GM23338 (cell line): ENCODE data around the gene CAPNS2. TPM values are rescaled to one million over a fixed set of nuclear protein-coding genes. Genes with fewer than 3 reads are reported as not detected.

Experiments
- ATAC-seq: fragments of 200-7000 bp; cut with Tn5 transposase; 3 replicates; pipeline ENCODE4 v1.9.1; 2020
- DNase-seq: peaks from one replicate; pipeline ENCODE4 v3.0.0-alpha.2; 2015; ENCODE audit warnings: low spot score
- H2AFZ ChIP-seq: fragments of 200-600 bp; sonication (generic); 2 replicates; pipeline ENCODE4 v1.8.0; 2016; ENCODE audit warnings: antibody characterized with exemption, mild to moderate bottlenecking, moderate library complexity
- H3F3A ChIP-seq: fragments of 200-600 bp; sonication (generic); replicated peaks from 2 replicates; pipeline ENCODE4 v1.8.0; 2017; ENCODE audit warnings: antibody characterized with exemption, mixed run types, low read depth
- H3K27ac ChIP-seq: fragments of 200-600 bp; sonication (generic); 2 replicates; pipeline ENCODE4 v1.6.1; 2016; ENCODE audit warnings: low read depth
- H3K27me3 ChIP-seq: fragments of 200-600 bp; sonication (generic); 2 replicates; pipeline ENCODE4 v1.8.0; 2016; ENCODE audit warnings: mild to moderate bottlenecking, mixed run types, moderate library complexity; ENCODE audit not compliant: insufficient read depth
- H3K36me3 ChIP-seq: fragments of 200-600 bp; sonication (generic); 2 replicates; pipeline ENCODE4 v1.8.0; 2016; ENCODE audit warnings: mild to moderate bottlenecking; ENCODE audit not compliant: insufficient read depth
- H3K4me1 ChIP-seq: fragments of 200-600 bp; sonication (generic); 2 replicates; pipeline ENCODE4 v1.8.0; 2016; ENCODE audit warnings: mild to moderate bottlenecking, moderate library complexity; ENCODE audit not compliant: insufficient read depth
- H3K4me2 ChIP-seq: fragments of 200-600 bp; sonication (generic); 2 replicates; pipeline ENCODE4 v1.7.1; 2017; ENCODE audit warnings: mixed run types
- H3K4me3 ChIP-seq: fragments of 200-600 bp; sonication (generic); 2 replicates; pipeline ENCODE4 v1.6.1; 2016; ENCODE audit warnings: mixed run types
- H3K79me2 ChIP-seq: fragments of 200-600 bp; sonication (generic); replicated peaks from 2 replicates; pipeline ENCODE4 v1.8.0; 2017; ENCODE audit warnings: mild to moderate bottlenecking; ENCODE audit not compliant: insufficient read depth
- H3K9me2 ChIP-seq: fragments of 200-600 bp; sonication (generic); 2 replicates; pipeline ENCODE4 v1.8.0; 2017; ENCODE audit not compliant: insufficient read depth
- H4K20me1 ChIP-seq: fragments of 200-600 bp; sonication (generic); replicated peaks from 2 replicates; pipeline ENCODE4 v1.8.0; 2017; ENCODE audit warnings: mild to moderate bottlenecking; ENCODE audit not compliant: insufficient read depth
- H3K27ac Mint-ChIP-seq: 2 replicates; pipeline ENCODE4 v1.8.0; 2020; ENCODE audit warnings: inconsistent platforms, mild to moderate bottlenecking, moderate library complexity, mixed read lengths
- H3K27me3 Mint-ChIP-seq: 3 replicates; pipeline ENCODE4 v1.8.0; 2022; ENCODE audit warnings: low read depth, mild to moderate bottlenecking, moderate library complexity, mixed read lengths, inconsistent platforms; ENCODE audit not compliant: insufficient read depth, poor library complexity
- H3K36me3 Mint-ChIP-seq: 3 replicates; pipeline ENCODE4 v1.8.0; 2021; ENCODE audit warnings: low read depth, mild to moderate bottlenecking, inconsistent platforms, moderate library complexity, mixed read lengths
- H3K4me1 Mint-ChIP-seq: 3 replicates; pipeline ENCODE4 v1.8.0; 2020; ENCODE audit warnings: mild to moderate bottlenecking, inconsistent platforms, mixed read lengths
- H3K4me3 Mint-ChIP-seq: 3 replicates; pipeline ENCODE4 v1.8.0; 2021; ENCODE audit warnings: moderate library complexity, mild to moderate bottlenecking, inconsistent platforms, mixed read lengths
- H3K9me3 Mint-ChIP-seq: 3 replicates; pipeline ENCODE4 v1.8.0; 2020; ENCODE audit warnings: moderate library complexity, mild to moderate bottlenecking, inconsistent platforms, mixed read lengths
- CREB1 ChIP-seq: fragments of 250-450 bp; sonication (Bioruptor Pico); IDR thresholded peaks from 2 replicates; pipeline ENCODE4 v1.5.0; 2020; ENCODE audit warnings: low read depth, mild to moderate bottlenecking, moderate library complexity
- CTCF ChIP-seq, 2 experiments: fragments of 200-600 bp in 1 of 2; sonication (generic) in 1 of 2; conservative IDR thresholded peaks; 2 replicates each; pipeline versions ENCODE4 v1.5.1 to v1.6.1; 2016 to 2017; ENCODE audit warnings: antibody characterized with exemption in 2 of 2, low read depth in 2 of 2, mild to moderate bottlenecking in 2 of 2, moderate library complexity in 1 of 2
- ETS1 ChIP-seq: IDR thresholded peaks from 2 replicates; pipeline ENCODE4 v1.6.1; 2016; ENCODE audit warnings: antibody characterized with exemption
- EZH2 ChIP-seq: fragments of 200-600 bp; sonication (generic); IDR thresholded peaks from one replicate; pipeline ENCODE4 v1.8.0; 2017; ENCODE audit warnings: antibody characterized with exemption, mild to moderate bottlenecking, low read depth; ENCODE audit not compliant: unreplicated experiment
- EZH2phosphoT487 ChIP-seq: fragments of 200-600 bp; sonication (generic); IDR thresholded peaks from one replicate; pipeline ENCODE4 v1.8.1; 2018; ENCODE audit warnings: antibody characterized with exemption; ENCODE audit not compliant: unreplicated experiment
- JUNB ChIP-seq: IDR thresholded peaks from one replicate; pipeline ENCODE4 v1.6.1; 2016; ENCODE audit warnings: antibody characterized with exemption; ENCODE audit not compliant: unreplicated experiment
- NANOG ChIP-seq: IDR thresholded peaks from 2 replicates; pipeline ENCODE4 v1.6.1; 2016; ENCODE audit warnings: antibody characterized with exemption, borderline replicate concordance
- POLR2AphosphoS5 ChIP-seq: IDR thresholded peaks from 2 replicates; pipeline ENCODE4 v1.6.1; 2016; ENCODE audit warnings: antibody characterized with exemption, low read depth
- STAT1 ChIP-seq: IDR thresholded peaks from one replicate; pipeline ENCODE4 v1.6.1; 2016; ENCODE audit warnings: antibody characterized with exemption; ENCODE audit not compliant: unreplicated experiment
- ZNF114 ChIP-seq: fragments of 250-450 bp; sonication (Bioruptor Pico); IDR thresholded peaks from 2 replicates; pipeline ENCODE4 v1.5.0; 2020; ENCODE audit warnings: mild to moderate bottlenecking, moderate library complexity
- ZNF331 ChIP-seq: fragments of 250-450 bp; sonication (Bioruptor Pico); IDR thresholded peaks from 2 replicates; pipeline ENCODE4 v1.5.0; 2020; ENCODE audit warnings: low read depth, mild to moderate bottlenecking, moderate library complexity
- ZNF462 ChIP-seq: fragments of 250-450 bp; sonication (Bioruptor Pico); IDR thresholded peaks from 2 replicates; pipeline ENCODE4 v1.5.0; 2020; ENCODE audit warnings: mild to moderate bottlenecking, moderate library complexity
- polyA plus RNA-seq: library from polyadenylated mRNA; unstranded; fragments of >200 nt; fragmentation: Nextera tagmentation; extraction: Ambion mirVana; gene quantifications from 2 replicates; pipeline ENCODE4 v1.2.1, GENCODE V29; 2016
- total RNA-seq: library from RNA; depleted of rRNA; stranded (reverse); fragments of >200 nt; shearing (Covaris generic); gene quantifications from 2 replicates; pipeline ENCODE4 v1.2.3, GENCODE V29; 2014
- TF ChIP-seq, protein P1 (sequence below): IDR thresholded peaks from one replicate; pipeline ENCODE4 v1.6.1; 2018; ENCODE audit warnings: antibody characterized with exemption; ENCODE audit not compliant: unreplicated experiment

CAPNS2 gene
- total and polyA plus RNA-seq, 2 experiments from 2014 or later, result 0.83 TPM; not detected in 1

DNA sequence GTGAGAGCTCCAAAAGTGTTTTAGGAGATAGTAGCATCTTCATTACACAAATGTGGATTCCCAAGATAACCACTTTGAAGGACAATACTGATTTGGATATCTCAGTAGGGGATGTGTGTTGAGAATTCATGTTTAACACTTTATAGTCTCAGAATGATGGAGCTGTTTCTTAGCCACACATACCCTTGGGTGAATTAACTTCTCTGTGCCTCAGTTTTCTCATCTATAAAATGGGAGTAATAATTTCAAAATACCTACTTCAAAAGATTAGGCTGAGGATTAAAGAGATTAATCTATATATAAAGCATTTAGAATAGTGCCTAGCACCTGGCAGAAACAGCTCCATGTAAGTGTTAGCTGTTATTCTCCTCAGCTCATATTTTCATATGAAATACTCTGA, 38.6 kb upstream of the CAPNS2 start:
- Mint-ChIP-seq H3K36me3 (no peaks in the 10 kb centered on the region), H3K27me3 (no peaks in the 10 kb centered on the region), H3K9me3 (no peaks in the 10 kb centered on the region), H3K4me3 (no peak overlapping the region), H3K27ac (no peak overlapping the region), H3K4me1 (peaks cover 8% of the 10 kb centered on the region)
- Histone ChIP-seq H3K4me1 (no peaks in the 10 kb centered on the region), H3K9me2 (no peaks in the 10 kb centered on the region), H3K27ac (no peak overlapping the region), H4K20me1 (no peaks in the 10 kb centered on the region), H3K79me2 (no peaks in the 10 kb centered on the region), H3K4me3 (no peak overlapping the region), H2AFZ (no peak overlapping the region), H3K27me3 (no peaks in the 10 kb centered on the region), H3K36me3 (no peaks in the 10 kb centered on the region), H3K4me2 (no peak overlapping the region), H3F3A (no peaks in the 10 kb centered on the region)
- ATAC-seq, result no peak
- TF ChIP-seq CREB1 (CRISPR knock-in tag) (no peak), NANOG (no peak), ZNF114 (CRISPR knock-in tag) (no peak), ZNF462 (CRISPR knock-in tag) (no peak), ETS1 (no peak), JUNB (no peak), EZH2 (no peak), EZH2phosphoT487 (no peak), CTCF (conservative IDR thresholded peaks at IDR 0.05; ENCODE audit: low read depth in 2 of 2) (no peak), POLR2AphosphoS5 (no peak), ZNF331 (no peak), STAT1 (no peak)
- TF ChIP-seq, protein P1, sequence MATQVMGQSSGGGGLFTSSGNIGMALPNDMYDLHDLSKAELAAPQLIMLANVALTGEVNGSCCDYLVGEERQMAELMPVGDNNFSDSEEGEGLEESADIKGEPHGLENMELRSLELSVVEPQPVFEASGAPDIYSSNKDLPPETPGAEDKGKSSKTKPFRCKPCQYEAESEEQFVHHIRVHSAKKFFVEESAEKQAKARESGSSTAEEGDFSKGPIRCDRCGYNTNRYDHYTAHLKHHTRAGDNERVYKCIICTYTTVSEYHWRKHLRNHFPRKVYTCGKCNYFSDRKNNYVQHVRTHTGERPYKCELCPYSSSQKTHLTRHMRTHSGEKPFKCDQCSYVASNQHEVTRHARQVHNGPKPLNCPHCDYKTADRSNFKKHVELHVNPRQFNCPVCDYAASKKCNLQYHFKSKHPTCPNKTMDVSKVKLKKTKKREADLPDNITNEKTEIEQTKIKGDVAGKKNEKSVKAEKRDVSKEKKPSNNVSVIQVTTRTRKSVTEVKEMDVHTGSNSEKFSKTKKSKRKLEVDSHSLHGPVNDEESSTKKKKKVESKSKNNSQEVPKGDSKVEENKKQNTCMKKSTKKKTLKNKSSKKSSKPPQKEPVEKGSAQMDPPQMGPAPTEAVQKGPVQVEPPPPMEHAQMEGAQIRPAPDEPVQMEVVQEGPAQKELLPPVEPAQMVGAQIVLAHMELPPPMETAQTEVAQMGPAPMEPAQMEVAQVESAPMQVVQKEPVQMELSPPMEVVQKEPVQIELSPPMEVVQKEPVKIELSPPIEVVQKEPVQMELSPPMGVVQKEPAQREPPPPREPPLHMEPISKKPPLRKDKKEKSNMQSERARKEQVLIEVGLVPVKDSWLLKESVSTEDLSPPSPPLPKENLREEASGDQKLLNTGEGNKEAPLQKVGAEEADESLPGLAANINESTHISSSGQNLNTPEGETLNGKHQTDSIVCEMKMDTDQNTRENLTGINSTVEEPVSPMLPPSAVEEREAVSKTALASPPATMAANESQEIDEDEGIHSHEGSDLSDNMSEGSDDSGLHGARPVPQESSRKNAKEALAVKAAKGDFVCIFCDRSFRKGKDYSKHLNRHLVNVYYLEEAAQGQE, result no peak
- DNase-seq, result no peak
